GM04503 (cell line): ENCODE data around the gene SLC9A5.

Experiments used
- DNase-seq: peaks from one replicate; pipeline ENCODE4 v3.0.0-alpha.2; 2012; ENCODE audit warnings: low read depth

Gene SLC9A5, protein sequence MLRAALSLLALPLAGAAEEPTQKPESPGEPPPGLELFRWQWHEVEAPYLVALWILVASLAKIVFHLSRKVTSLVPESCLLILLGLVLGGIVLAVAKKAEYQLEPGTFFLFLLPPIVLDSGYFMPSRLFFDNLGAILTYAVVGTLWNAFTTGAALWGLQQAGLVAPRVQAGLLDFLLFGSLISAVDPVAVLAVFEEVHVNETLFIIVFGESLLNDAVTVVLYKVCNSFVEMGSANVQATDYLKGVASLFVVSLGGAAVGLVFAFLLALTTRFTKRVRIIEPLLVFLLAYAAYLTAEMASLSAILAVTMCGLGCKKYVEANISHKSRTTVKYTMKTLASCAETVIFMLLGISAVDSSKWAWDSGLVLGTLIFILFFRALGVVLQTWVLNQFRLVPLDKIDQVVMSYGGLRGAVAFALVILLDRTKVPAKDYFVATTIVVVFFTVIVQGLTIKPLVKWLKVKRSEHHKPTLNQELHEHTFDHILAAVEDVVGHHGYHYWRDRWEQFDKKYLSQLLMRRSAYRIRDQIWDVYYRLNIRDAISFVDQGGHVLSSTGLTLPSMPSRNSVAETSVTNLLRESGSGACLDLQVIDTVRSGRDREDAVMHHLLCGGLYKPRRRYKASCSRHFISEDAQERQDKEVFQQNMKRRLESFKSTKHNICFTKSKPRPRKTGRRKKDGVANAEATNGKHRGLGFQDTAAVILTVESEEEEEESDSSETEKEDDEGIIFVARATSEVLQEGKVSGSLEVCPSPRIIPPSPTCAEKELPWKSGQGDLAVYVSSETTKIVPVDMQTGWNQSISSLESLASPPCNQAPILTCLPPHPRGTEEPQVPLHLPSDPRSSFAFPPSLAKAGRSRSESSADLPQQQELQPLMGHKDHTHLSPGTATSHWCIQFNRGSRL

DNA sequence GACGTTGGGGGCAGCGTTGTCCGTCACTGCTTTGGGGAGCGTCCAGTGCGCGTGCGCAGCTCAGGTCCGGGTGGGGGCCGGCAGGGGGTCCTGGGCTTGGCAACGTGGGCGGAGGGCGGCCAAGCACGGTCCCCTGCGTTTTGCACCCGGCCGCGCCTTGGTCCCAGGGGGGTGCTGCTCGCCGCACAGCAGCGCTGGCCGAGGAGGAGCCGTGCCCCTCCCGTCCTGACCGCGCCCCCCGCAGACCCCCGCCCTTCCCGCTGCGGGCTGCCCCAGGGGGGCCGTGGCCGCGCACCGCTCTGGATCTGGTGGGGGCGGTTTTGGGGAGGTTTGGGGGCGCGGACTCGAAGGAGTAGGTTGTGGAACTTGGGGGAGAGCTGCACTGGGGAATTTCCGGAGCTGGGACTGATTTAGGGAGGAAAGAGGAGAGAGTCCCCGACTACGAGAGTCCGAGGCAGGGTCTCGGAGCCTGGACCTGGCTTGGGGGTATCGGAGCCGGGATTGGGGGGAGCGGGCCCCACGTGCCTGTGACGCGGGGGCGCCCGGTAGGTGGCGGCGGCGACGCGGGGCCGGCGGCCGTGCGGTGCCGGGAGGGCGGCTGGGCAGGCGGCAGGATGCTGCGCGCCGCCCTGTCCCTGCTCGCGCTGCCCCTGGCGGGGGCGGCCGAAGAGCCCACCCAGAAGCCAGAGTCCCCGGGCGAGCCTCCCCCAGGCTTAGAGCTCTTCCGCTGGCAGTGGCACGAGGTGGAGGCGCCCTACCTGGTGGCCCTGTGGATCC lies at the start of gene SLC9A5:
TSS of gene SLC9A5 (plus strand) at position 579 of the 777 bp plus-strand sequence. CDS start at position 615, 36 bp downstream.
- no peak for DNase-seq

DNA sequence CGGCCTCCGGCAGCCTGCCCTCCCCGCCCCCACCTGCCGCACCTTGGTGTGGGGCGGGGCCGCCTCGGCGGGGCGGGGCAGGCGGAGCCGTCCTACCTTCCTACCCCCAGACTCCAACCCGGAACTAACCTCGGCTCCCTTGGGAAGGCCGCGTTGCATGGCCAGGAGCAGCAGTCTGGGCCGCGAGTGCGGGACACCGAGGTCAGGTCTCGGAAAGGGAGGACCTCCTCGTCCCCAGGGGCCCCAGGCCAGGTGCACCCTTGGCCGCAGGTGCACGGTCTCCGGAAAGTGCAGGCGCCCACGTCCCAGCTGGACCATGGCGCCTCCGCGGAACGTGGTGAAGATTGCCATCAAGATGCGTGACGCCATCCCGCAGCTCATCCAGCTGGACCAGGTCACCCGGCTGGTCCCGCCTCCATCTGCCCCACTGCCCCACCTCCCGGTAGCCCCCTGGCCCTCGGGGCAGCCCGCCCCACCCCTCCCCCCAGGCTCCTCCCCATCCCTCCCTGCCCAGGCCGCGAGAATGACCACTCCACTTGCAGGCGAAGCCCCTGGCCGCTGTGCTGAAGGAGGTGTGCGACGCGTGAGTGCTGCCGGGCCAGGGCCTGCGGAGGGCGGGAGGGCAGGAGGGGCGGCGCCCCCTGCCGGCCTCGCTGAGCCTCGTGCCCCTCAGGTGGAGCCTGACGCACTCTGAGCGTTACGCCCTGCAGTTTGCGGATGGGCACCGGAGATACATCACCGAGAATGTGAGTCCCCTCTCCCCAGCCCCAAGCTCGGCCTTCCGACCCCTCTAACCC lies 49.6 kb upstream of the SLC9A5 start, which contains the start of gene ELMO3:
TSS of gene ELMO3 (plus strand) at position 121 of the 797 bp plus-strand sequence. CDS start at position 317, 196 bp downstream.
- DNase-seq: no peak

DNA sequence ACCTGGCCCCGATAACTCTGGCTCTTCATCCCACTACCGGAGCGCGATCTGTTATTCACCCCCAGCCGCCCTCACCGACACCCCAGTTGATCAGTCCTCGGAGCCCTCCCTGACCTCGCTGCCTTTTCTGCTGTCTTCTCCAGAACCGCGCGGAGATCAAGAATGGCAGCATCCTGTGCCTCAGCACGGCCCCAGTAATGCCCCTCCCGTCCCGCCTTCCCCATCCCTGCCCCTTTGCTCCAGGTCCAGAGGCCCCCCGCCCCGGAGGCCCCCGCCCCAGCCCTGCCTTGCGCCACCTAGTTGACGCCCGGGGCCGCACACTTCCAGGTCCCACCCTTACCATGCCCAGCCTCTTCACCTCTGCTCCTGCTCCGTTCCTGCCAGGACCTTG lies 49.0 kb upstream of the SLC9A5 start:
- no peak for DNase-seq

DNA sequence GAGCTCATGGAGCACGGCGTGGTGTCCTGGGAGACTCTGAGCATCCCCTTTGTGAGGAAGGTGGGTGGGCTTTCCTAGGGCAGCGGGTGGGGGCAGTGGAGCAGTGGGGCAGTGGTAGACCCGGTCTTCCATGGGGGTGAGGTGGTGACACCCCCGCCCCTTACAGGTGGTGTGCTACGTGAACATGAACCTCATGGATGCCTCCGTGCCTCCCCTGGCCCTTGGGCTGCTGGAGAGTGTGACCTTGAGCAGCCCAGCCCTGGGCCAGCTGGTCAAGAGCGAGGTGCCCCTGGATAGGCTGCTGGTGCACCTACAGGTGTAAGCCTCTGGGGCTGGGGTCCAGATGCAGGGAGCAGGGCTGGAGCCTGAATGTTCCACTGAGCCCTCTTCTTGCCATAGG lies 48.3 kb upstream of the SLC9A5 start:
- no peak for DNase-seq

DNA sequence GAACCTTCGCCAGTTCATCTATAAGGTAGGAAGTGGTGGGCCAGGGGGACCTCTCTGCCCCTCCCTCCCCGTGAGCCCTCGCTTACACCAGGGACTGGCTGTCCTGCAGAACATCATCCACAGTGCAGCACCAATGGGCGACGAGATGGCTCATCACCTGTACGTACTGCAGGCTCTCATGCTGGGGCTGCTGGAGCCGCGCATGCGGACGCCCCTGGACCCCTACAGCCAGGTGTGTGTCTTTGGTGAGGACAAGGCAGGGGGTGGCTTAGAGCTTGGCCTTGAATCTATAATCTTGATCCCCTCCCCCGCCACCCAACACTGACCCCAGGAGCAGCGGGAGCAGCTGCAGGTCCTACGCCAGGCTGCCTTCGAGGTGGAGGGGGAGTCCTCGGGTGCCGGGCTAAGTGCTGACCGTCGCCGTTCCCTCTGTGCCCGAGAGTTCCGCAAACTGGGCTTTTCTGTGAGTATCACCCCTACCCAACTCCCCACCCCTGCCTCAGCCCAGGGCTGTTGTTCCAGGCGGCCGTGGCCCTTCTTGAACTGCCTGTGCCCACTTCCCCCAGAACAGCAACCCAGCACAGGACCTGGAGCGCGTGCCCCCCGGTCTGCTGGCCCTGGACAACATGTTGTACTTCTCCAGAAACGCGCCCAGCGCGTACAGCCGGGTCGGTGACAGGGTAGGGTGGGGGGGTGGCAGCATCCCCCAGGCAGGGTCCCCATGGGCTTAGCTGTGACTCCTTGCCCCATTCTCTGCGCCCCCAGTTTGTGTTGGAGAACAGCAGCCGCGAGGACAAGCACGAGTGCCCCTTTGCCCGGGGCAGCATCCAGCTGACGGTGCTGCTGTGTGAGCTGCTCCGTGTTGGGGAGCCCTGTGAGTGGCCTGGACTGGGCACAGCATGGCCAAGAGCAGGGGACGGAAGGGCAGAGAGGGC lies 47.1 kb upstream of the SLC9A5 start:
- DNase-seq: no peak

DNA sequence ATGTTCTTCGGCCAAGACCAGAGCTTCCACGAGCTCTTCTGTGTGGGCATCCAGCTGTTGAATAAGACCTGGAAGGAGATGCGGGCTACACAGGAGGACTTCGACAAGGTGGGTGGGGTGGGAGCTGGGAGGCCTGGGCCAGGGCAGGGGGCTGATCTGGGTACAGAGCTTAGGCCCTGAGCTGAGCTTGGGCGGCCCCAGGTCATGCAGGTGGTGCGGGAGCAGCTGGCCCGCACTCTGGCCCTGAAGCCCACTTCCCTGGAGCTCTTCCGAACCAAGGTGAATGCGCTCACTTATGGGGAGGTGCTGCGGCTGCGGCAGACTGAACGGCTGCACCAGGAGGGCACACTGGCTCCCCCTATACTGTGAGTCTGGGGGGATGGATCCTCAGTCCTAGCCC lies 46.4 kb upstream of the SLC9A5 start:
- no peak for DNase-seq

DNA sequence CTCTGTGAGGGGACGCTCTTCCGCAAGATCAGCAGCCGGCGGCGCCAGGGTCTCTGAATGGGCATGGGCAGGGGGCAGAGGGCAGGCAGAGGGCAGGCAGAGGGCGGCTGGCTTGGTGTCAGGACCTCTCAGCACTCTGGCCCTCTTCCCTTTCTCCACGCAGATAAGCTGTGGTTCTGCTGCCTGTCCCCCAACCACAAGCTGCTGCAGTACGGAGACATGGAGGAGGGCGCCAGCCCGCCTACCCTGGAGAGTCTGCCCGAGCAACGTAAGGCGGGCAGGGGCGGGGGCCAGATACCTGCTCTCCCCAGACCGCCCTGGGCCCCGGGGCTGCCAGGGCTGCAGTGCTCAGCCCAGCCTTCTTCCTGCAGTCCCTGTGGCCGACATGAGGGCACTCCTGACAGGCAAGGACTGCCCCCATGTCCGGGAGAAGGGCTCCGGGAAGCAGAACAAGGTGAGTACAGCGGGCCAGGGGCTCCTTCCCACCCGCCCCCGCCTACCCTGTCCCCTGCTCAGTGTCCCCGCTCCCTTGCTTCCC lies 45.8 kb upstream of the SLC9A5 start:
- DNase-seq: no peak

DNA sequence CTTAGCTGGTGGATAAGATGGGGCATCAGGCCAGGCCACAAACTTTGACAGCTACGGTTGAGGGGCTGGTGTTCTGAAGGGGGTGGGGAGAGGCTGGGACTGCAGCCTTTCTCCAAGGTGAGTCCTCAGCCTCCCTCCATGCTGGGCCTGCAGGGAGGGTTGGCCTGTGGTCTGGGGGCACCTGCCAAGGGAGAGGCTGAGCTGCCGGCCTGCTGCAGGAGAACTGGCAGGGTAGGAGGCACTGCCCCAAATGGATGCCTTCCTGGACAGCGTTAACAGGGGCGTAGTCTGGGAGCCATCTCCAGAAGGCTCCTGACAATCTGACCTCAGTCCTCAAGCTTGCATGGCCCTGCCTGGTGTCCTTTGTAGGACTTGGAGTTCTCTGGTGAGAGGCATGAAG lies 44.7 kb upstream of the SLC9A5 start:
- DNase-seq: no peak

DNA sequence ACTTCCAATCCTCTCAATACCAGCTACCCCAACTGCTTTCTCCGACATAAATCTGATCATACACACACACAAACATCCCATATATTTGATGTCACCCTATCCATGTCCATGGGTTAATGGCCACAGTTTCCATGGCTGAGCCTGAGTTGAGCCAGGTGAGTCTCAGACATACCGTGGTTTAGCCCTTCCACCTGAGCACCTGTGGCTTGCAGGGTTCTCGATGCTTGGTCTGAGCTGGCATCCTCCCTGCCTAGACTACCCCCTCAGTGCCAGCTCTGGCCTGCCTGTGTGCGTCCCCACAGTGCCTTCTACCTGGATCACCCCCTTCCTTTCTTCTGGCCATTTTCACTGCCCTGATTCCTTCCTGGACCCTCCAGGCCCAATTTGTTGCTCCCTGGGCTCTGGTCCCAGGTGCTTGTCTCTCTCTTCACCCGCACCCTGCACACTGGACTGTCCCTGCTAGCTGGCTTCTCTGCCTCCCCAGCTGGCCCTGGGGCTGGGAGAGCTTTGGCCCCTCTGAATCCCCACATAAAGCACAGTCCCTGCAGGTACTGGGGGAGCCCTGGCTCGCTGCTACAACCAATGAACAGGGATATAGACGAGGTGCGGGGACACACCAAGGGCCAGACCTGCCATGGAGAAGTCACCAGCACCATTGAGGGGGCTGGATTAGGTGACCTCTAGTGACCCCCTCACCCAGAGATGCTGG lies 42.5 kb upstream of the SLC9A5 start:
- no peak for DNase-seq

DNA sequence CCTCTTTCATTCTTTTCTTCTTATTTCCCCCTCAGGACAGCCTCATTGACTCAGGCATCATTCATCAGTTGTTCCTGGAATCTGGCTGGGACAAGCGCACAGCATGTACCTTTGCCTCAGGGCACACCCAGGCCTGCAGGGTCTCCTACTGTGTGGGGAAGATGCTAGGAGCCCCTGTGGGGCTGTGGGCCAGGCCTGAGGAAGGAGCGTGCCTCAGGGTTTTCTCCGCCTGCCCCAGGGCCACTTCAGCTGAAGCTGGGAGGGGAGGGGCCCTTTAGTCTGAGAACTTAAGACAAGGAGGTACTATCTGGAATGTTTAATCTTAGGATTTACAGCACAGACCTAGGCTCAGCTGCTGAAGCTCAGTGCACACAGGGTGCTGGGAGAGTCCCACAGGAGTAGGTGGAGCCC lies 41.9 kb upstream of the SLC9A5 start:
- DNase-seq: no peak

DNA sequence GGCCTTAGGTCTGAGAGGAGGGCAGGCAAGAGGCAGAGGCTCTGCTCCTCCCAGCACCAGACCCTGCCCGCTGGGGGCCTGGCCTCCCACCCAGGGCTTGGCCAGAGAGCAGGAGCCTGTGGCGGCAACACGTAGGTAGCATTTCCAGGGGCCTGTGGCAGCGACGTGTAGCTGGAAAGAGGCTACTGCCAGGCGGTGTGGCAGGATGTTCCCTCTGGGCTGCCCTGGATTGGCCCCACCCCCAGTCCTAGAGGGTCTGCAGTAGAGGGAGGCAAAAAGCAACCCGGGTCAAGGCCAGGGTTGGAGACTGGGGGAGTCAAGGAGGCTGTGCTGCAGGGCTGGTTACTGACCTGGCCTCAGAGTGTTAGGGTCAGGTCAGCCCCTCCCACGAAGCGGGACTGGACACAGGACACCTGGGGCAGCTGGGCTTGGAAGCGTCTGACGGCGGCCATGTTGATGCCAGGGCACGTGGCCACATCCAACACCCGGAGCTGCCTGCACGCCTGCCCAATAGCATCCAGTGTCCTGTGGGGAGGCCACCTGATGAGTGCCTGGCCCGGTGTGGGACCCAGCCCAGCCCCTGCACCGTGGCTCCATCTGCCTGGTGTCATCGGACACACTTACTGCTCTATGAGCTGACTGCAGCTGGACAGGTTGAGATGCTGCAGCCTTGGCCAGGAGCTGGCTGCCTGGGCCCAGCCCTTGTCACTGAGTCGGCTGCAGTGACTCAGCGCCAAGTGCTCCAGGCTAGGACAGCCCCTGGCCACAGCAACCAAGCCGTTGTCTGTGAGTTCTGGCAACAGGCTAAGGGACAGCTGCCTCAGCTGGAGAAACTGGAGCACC lies 41.3 kb upstream of the SLC9A5 start:
- no peak for DNase-seq

DNA sequence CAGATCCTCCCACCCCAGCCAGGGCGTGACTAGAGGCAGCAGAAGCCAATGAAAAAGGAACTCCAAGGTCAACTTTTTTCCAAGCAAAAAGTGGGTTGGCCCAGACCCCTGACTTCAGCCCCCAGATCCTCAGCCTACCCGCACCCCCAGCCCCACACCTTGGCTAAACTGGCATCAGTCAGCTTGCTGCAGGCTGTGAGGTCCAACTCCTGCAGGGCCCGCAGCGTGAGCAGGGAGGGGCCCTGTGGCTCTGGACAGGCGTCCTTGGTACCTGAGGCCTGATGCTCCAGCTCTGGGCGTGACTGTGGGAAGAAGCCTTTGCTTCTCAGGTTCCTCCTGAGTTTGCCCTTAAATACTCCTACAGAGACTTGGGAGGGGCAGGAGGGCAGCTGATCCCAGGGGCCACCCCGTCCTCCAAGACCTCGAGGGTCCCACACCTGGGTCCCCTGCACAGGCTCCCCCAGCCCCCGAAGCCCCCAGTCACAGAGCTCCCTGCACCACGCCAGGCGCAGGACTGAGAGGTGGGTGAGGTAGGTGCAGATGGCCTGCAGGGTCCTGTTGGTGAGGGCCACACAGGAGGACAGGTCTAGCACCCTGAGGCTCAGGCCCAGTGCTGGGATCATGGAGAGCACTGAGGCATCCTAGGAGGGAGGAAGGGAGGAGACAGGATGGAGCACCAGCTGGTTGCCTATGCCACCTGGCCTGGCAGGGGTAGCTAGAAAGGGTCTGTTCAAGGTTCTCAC lies 40.5 kb upstream of the SLC9A5 start:
- no peak for DNase-seq

DNA sequence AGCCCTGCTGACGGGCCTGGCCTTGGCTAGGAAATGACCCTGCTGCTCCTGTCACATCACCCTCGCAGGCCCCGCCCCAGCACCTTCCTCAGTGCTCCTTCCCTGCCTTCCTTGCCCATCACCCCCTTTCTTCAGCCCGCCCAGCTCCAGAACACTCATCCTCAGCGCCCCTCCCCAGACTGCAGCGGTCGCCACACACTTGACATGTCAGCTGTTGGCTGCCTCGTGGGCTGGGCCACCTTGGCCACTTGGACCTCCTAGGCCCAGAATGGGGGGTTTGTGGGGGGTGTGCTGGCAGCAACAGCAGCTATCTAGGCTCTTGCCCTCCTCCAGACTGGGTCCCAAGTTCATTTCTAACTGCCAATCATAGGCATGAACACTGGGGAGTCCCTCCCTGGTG lies 39.2 kb upstream of the SLC9A5 start:
- no peak for DNase-seq

DNA sequence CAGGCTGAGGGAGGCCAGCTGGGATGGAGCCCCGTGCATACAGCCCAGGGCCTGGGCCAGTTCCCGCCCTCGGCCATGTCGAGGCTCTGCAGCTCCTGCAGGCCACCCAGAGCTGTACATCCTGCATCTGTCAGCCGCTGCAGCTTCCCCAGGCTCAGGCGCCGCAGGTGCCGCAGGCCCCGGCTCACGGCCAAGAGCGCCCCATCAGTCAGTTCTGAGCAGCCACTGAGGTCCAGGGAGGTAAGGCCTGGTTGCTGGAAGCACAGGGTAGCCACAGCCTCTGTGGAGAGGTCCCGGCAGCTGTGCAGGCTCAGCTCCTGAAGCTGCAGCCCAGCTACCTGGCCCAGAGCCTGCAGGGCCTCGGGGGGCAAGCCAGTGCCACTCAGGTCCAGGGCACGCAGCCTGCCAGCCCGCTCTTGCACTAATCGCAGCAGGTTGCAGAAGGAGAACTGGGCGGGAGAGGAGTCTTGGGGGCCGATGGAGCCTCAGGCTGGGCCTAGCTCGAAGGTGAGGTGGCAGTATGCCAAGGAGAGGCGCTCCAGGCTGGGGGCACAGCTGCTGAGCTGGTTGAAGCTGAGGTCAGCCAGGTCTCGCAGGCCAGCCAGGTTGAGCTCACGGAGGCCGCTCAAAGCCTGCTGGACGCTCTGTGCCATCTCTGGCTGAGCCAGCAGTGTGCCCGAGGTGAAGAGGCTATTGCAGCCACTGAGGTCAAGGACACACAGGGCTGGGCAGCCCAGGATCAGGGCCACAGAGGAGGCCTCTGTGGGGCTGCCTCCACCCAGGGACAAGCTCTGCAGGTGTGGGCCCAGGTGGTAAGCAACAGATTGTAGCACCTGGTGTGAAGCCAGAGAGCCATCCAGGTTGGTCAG lies 38.5 kb upstream of the SLC9A5 start:
- DNase-seq: no peak

DNA sequence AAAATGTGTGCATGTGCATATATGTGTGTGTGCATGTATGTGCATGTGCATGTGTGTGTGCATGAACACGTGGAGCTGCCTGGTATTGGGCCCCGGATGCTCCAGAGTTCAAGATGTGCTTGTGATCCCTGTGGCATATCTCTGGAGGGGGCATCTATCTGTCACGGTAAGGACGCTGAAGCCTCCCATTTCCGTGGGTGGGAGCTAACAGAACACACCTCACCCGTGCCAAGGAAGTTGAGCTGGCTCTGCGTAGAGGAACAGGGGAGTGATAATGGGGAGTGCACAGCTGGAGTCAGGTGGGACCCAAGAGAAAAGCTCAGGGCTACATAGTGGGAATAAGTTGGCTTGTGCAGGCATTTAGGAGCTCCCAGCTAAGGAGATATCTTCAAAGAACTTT lies 37.1 kb upstream of the SLC9A5 start:
- DNase-seq: no peak

DNA sequence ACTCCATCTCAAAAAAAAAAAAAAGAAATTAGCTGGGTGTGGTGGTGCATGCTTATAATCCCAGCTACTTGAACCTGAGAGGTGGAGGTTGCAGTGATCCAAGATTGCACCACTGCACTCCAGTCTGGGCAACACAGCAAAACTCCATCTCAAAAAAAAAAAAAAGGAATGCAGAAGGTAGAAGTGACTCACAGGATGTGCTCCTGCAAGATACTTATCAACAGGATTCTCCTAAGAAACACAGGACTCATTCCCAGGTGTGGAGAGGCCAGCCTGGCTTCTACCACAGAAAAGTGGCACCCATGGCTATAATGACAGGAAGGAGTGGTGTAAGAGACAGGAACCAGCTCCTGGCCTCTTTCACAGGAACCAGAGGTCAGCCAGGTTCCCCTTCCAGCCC lies 36.0 kb upstream of the SLC9A5 start:
- DNase-seq: no peak
